ENCODE data around the gene NAV2.

The NAV2 gene

GRCh38 chr11:19840961-19841360, 128.3 kb downstream of the NAV2 start:
- no peak for DNase-seq

- DNase-seq, result no peak
Observed at GRCh38 chr11:19842505-19842904, 129.9 kb downstream of the NAV2 start.

GRCh38 chr11:19843079-19843478, 130.4 kb downstream of the NAV2 start:
- DNase-seq, result no peak

GRCh38 chr11:19844012-19844411, 131.4 kb downstream of the NAV2 start:
- DNase-seq, result no peak

- no peak for DNase-seq
Observed at GRCh38 chr11:19844806-19845205, 132.2 kb downstream of the NAV2 start.

GRCh38 chr11:19845626-19846025, 133.0 kb downstream of the NAV2 start:
- DNase-seq, result no peak

- no peak for DNase-seq
Observed at GRCh38 chr11:19846654-19847305, 134.1 kb downstream of the NAV2 start.

- peak; percentile 13 for DNase-seq
Observed at GRCh38 chr11:19848219-19848618, 135.6 kb downstream of the NAV2 start.

- peak; percentile 59 for DNase-seq
Observed at GRCh38 chr11:19849107-19849789, 136.6 kb downstream of the NAV2 start.

GRCh38 chr11:19849947-19850593, 137.4 kb downstream of the NAV2 start:
- peak; percentile 51 for DNase-seq

GRCh38 chr11:19852288-19852687, 139.7 kb downstream of the NAV2 start:
- no peak for DNase-seq

GRCh38 chr11:19853016-19853415, 140.4 kb downstream of the NAV2 start:
- no peak for DNase-seq

- DNase-seq, result no peak
Observed at GRCh38 chr11:19853920-19854319, 141.3 kb downstream of the NAV2 start.

GRCh38 chr11:19861171-19861570, 148.5 kb downstream of the NAV2 start:
- no peak for DNase-seq

- no peak for DNase-seq
Observed at GRCh38 chr11:19862091-19862490, 149.5 kb downstream of the NAV2 start.

GRCh38 chr11:19864141-19865140, 151.8 kb downstream of the NAV2 start:
- DNase-seq, result no peak

GRCh38 chr11:19866037-19866436, 153.4 kb downstream of the NAV2 start:
- DNase-seq, result no peak

- no peak for DNase-seq
Observed at GRCh38 chr11:19866521-19866920, 153.9 kb downstream of the NAV2 start.

GRCh38 chr11:19867064-19867463, 154.4 kb downstream of the NAV2 start:
- DNase-seq, result no peak

- DNase-seq, result no peak
Observed at GRCh38 chr11:19868281-19868821, 155.7 kb downstream of the NAV2 start.

GRCh38 chr11:19868871-19869270, 156.2 kb downstream of the NAV2 start:
- DNase-seq, result peak; percentile 22

GRCh38 chr11:19869466-19869865, 156.8 kb downstream of the NAV2 start:
- peak; percentile 77 for DNase-seq
